GM04503 (cell line): ENCODE results near the gene CHST2.

Experiments used
- DNase-seq: peaks from one replicate; pipeline ENCODE4 v3.0.0-alpha.2; 2012; ENCODE audit warnings: low read depth

The CHST2 gene

DNA sequence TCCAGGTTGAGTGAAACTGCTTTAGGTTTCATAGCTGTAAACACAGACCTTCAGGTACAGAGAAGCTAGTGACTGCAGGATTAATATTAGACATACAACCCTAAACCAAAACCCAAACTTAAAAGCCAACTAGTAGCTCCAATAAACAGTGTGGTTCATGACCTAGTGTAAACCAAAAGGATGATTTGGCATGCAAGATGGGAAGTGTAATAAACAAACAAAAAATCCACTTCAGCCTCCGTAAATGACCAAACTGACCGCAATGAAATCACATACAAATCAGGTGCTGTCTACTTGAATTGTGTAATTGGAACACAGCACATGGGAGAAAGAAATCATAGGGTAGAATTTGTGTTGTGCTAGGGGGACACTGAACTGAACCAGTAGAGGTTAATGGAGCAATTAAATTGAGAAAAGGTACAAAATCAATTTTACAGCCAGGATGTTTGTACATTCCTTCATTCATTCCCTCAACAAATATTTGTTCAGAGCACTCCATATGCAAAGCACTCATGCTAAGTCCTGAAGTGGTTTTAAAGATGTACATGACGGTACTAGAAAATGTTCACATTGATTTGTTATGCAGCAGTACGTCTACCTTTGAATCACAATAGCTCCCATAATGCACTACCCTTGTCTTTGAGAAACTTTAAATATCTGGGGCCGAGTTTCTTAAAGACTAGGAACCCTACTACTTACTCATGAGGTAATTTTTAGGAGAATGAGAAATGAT lies 21.4 kb upstream of the CHST2 start:
- no peak for DNase-seq

DNA sequence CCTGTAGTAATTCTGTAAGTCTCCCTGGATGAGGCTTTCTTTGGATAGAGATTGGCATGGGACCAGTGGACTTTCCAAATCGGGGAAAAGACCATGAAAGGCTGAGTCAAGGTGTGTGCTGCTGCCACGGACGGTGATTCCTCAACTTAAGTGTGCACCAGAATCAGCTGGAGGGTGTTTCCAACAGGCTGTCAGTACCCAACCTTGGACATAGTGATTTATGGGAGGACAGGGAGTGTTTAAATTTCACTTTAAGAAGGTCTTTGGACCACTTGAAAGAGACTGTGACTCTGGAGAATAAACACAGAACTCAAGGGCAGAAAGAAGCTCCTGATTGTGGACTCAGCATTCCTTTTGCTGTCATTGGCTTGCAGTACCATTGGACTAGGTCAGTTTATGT lies 20.4 kb upstream of the CHST2 start:
- no peak for DNase-seq

DNA sequence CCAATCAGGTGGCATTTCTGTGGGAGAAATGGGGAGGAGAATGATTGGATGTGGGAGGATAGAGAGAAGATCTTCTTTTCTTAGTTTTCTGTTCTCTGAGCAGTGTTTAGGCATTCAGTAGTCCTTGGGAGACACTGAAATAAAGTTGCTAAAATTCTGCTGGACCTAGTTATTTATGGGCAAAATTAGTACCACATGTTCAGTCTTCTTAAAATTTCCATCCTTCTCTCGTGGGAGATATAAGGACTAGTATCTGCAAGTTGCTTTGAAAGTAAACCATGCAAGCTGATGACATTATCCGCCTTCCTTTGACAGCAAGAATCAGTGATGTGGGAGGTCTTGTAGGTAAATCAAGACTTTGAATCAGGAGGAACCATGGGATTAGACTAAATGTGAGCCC lies 19.9 kb upstream of the CHST2 start:
- DNase-seq: no peak

DNA sequence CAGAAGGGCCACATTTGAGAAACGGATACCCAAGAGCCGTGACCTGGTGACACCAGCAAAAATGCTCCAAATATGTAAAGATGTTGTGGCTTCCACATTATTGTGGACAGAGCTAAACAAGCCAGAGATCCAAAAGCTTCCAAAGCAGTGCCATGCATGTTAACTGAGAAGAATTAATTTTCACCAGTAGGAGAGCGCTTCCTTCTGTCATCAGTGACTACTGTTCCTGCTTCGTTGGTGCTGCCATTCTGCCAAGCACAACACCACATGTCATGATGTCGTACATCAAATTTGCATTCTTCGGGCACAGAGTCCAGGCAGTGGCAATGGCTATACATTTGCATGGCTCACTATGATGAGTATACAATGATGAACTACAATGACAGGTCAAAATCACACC lies 19.1 kb upstream of the CHST2 start:
- no peak for DNase-seq

DNA sequence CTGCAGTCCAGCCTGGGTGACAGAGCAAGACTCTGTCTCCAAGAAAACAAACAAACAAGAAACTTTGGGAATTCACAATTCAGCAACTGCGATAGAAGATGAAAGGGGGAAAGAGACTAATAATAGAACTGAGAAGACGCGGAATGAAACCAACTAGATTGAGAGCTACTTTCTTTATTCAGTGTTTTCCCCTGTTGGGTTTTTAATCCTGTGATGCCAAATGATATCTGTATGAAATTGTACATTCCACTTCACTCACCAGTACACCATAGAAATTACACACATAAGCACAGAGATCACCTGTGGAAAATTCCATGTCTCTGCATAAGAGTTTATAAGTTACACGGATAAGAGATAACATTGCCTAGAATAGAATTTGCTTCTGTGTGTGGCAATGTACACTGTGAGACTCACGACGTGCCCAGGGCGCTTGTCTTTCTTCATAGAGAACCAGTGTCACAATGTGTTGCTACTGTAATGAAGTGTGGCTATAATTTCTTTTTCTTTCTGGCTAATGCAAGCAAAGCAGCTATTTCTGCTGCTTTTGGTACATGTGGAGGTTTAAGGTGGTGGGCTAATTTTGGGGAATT lies 17.7 kb upstream of the CHST2 start:
- no peak for DNase-seq

DNA sequence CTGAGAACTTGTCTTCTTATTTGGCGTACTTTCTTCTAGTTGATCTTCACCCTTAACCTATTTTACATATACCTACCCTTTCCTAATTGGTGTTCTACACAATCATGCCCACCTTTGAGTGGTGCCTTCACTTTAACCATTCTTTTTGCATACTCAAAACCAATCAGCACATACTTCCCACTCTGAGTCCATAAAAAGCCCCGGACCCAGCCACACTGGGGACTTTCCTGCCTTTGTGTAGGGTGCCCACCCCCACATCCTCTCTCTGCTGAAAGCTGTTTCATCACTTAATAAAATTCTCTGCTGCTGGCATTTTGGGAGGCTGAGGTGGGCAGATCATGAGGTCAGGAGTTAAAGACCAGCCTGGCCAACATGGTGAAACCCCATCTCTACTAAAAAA lies 15.9 kb upstream of the CHST2 start:
- no peak for DNase-seq

DNA sequence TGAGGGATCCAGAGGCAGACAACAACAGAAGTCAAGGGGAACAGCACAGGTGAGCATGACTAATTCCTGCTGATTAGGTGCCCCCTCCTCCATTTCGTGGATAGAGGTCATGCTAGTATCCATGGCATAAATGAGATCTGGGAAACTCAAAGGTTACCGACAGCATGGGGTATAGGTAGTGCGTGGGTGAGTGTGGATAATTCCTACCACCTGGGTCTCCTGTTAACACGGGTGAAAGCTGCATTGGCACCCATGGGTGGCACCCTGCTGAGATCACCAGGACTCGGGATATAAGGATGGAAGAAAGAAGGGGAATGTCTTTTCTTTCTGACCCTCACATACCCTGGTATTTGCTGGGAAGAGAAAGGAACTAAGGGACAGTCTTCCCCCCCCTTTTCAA lies 14.4 kb upstream of the CHST2 start:
- no peak for DNase-seq

DNA sequence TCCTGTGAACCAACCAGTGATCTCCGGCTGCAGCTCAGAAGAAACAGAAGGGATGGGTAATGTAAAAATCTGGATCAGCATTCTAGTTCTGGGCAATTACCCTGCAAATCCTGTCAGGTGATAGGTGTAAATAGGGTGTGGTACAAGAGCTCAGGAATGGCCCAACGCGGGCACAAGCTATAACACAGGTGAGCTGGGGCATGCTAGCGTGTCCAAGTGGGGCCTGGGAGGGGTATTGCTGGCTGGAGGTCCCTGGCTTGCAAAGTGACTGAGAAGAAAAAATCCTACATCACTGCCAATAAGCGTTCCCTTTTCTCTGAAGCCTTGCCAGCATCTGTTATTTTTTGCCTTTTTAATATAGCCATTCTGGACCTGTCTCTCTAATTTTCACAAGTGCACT lies 9.7 kb upstream of the CHST2 start:
- DNase-seq: no peak

DNA sequence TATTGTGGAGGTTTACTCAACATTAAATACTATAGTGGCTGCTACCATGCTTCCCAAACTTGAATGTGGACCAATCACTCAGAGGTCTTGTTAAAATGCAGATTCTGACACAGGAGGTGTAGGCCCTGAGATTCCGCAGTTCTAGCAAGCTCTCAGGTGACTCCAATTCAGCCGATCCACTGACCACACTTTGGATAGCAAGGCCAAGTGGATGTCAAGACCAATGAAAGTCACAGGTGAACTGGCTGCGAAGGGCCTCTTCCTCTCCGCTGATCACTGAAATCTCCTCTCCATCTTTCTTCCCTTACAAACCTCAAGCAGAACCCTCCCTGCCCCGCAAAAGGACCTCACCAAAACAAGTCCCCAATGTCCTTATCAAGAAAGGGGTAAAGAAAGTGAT lies 9.2 kb upstream of the CHST2 start:
- no peak for DNase-seq

DNA sequence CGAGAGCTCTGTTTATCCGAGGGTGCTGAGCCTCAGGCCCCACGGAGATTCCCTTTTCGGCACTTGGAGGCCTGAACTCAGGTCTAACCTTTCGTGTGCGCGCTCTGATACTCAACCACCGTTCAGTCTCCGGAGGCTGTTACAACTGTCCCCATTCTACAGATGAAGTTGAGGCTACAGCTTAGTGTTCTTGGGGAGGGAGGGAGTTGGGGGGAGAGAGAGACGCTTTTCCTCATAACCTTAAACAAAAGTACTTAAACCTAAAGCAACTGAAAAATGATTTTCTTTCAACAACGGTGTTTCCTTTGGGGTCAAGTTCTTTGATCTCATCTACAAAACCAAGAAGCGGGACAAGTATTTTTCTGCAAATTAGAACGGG lies 952 bp upstream of the CHST2 start:
- DNase-seq: no peak

DNA sequence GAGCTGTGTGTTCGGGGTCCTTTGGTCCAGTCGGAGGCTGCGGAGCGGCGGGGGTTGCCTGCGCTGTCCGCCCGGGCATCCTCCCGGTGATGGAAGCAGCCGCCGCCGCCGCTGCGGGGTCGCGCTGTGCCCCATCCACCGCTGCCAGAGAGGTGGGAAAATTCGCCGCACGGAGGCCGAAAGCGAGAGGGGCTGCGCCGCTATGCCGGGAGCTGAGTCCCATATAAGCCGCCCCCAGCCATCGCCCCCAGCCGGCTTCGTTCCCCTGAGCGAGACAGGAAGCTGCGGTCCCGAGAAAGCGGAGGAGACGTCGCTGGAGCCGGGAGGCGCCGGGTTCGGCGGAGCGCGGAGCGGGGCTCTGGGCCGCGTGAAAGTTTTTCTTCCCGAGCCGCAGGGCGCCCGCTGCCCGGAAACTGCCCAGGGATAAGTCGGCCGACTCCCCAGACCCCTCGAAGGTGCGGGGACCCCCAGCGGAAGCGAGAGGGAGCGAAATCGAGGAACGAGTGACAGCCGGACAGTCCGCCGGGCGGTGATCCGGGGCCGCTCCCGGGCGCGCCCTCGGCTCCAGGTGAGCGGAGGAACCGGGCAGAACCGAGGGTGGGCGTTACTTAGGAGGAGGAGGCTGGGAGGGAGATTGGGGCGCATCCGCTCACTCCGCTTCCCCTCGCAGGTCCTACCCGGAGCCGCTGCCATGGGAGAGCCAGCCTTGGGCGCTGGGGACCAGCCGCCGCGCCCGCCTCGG lies 574 bp downstream of the CHST2 start:
- DNase-seq: no peak

DNA sequence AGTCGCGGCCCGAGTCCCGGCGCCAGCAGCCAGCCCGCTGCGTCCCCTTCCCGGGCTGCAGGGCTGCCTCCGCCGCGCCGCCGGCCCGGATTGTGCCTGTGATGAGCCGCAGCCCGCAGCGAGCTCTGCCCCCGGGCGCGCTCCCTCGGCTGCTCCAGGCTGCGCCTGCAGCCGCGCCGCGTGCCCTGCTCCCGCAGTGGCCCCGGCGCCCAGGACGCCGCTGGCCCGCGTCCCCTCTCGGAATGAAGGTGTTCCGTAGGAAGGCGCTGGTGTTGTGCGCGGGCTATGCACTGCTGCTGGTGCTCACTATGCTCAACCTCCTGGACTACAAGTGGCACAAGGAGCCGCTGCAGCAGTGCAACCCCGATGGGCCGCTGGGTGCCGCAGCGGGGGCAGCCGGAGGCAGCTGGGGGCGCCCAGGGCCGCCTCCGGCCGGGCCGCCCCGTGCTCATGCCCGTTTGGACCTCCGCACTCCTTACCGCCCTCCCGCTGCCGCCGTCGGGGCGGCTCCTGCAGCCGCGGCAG lies 1.2 kb downstream of the CHST2 start:
- DNase-seq: no peak

DNA sequence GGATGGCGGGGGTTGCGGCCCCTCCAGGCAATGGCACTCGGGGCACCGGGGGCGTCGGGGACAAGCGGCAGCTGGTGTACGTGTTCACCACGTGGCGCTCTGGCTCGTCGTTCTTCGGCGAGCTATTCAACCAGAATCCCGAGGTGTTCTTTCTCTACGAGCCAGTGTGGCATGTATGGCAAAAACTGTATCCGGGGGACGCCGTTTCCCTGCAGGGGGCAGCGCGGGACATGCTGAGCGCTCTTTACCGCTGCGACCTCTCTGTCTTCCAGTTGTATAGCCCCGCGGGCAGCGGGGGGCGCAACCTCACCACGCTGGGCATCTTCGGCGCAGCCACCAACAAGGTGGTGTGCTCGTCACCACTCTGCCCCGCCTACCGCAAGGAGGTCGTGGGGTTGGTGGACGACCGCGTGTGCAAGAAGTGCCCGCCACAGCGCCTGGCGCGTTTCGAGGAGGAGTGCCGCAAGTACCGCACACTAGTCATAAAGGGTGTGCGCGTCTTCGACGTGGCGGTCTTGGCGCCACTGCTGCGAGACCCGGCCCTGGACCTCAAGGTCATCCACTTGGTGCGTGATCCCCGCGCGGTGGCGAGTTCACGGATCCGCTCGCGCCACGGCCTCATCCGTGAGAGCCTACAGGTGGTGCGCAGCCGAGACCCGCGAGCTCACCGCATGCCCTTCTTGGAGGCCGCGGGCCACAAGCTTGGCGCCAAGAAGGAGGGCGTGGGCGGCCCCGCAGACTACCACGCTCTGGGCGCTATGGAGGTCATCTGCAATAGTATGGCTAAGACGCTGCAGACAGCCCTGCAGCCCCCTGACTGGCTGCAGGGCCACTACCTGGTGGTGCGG lies 1.9 kb downstream of the CHST2 start:
- DNase-seq: no peak

DNA sequence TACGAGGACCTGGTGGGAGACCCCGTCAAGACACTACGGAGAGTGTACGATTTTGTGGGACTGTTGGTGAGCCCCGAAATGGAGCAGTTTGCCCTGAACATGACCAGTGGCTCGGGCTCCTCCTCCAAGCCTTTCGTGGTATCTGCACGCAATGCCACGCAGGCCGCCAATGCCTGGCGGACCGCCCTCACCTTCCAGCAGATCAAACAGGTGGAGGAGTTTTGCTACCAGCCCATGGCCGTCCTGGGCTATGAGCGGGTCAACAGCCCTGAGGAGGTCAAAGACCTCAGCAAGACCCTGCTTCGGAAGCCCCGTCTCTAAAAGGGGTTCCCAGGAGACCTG lies 2.5 kb downstream of the CHST2 start:
- DNase-seq: no peak

DNA sequence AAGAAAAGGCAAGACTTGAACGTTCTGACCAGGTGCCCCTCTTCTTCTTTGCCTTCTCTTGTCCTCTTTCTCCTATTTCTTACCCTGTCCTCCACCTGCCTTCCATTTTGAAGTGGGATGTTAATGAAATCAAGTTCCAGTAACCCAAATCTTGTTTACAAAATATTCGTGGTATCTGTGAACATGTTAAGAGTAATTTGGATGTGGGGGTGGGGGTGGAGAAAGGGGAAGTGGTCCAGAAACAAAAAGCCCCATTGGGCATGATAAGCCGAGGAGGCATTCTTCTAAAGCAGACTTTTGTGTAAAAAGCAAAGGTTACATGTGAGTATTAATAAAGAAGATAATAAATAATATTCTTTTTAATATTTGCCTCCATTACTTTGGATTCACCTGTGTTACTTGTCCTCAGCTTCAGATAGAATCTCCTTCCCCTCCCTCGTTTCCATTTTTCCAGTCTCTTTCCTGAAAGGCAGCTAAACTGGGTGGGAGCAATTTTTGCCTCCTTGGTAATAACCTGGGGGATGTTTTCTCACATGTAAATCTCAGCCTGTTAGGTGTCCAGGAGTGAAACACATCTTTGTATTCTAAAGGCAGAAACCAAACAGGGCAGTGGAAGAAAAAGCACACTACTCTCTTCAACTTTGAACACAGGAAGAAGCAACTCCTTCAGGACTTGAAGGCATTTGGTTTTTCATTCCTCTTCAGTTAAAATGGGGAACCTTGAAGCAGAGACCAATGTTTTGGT lies 3.2 kb downstream of the CHST2 start:
- DNase-seq: no peak

DNA sequence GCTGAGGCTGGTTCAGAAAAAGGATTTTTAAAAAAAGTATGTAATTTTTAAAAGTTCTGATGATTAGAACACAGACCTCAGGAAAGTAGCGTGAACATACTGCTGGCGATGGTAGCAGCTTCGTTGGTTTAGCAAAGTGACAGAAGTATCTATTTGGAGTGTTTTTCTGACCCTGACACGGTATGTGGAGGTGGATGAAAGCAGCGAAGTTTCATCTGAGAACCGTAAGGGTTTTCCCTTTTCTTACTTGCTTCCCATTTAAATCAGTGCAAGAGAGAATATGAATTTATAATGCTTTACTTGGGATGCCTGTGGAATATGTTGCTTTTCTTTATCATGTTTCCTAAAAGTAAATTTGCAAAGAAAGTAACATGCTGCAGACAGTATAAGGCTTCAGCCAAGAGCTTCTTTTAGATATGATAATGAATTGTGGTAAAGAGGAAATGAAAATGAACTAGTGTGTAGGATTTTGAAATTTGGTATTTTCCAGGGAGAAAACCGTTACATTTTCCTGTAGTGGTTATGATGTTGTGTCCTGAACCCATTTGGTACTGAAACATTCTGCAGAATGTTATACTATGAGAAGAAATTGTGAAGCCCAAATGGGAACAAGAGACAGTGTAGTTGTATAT lies 3.9 kb downstream of the CHST2 start:
- no peak for DNase-seq

DNA sequence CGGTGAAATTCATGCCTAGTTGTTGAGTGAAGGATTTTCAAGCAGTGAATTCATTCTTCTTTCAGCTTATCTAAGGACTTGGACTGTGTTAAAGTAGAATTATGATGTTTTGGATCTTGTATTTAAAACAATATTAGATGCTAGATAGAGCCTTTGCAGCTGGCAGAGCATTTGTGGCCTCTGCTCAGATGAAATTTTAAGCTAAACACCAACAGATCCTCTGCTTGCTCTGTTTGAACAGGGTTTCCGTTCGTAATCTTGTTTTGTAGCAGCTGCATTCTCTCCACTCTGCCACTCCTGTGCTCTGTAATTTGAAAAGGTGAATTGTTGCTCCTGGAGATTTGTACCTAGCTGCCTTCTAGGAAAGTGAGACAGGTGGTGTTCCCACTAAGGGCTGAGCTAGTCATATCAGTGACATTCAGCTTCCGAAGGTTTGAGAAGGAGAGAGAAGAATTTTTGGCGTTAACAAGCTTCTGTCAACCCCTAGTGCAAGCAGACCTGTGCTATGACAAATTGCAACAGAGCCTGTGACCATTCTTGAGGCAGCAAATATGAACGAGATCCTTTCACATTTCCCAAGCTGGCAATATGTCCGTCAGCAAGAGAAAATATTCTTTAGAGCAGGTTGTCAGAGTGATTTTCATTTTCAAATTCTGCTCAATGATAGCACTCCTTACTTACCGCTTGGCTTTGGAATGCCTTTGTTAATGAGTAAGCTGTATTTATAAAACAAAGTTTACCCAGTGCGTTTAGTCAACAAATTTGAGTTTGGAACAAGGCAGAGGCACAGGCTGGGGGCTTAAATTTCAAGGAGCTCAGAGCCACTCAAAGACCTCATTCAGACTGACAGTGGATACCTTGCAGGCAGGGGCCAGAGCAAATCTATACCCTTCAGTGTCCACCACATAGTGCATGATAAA lies 5.3 kb downstream of the CHST2 start:
- DNase-seq: no peak

DNA sequence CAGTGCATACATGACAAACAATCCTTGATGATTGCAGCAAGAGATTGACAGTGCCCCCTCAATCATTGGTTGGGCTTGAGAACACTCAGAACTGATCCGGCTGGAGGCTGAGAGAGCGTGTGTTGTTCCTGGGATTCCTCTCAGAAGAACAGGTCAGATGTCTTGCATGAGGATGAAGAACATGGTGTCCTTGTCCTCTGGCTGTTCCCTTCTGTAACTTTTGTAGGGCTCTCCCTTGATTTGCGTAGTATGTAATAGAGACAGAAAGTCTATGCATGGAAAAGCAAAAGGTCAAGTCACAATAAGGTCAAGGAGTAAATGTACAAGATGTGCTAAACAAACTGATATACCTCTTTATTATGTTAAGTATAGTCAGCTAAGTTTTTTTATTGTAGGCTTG lies 8.2 kb downstream of the CHST2 start:
- DNase-seq: no peak

DNA sequence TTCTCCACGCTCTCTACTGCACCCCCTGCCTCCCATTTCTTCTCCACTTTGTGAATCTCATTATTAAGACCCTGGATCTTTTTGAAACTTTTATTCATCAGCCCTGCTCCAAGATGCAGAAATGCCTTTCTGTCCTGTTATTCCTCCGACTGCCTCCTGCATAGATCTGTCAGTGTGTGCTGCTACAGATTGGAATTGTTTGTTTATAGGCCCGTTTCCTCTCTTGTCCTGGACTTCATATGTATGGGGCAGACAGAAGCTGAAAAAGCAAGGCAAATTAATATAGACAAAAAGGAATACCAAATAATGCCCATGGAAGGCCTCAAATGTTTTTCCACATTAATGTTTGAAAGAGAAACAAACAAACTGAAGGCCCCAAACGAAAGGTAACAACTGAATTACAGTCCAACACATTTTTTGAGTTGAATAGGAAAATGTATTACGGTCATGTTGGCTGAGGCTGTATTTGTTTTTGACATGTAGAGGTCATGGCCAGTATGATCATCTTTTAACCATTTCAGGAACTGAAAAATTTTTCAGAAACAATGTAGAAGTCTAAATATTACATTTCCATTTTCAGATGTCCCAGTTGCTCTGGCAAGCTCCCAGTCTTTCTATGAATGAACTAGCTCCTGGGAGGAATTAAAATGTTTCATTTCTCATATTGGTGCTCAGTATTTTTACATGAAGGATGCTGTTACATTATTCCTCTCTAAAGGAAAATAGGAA lies 8.8 kb downstream of the CHST2 start:
- no peak for DNase-seq
